GM21717 (cell line): ENCODE measurements around the gene SLC30A2.
"Not testable (repeated sequence)": the region's sequence is repeated elsewhere in the genome, so short reads cannot be mapped to it uniquely, and the experiment has no call there.

Source experiments
- ATAC-seq: cut with Tn5 transposase; IDR thresholded peaks from one replicate; pipeline ENCODE4 v1.9.1; 2021; ENCODE audit warnings: mild to moderate bottlenecking, moderate library complexity; ENCODE audit not compliant: unreplicated experiment

SLC30A2 gene

GRCh38 chr1:26045722-26046245, at the start of gene SLC30A2:
TSS of gene SLC30A2 (minus strand) at chr1:26046118. CDS start at chr1:26045896, 222 bp downstream.
- no peak for ATAC-seq

- ATAC-seq: no peak
These were observed 48.9 kb upstream of the SLC30A2 start for GRCh38 chr1:26094677-26095383.

DNA sequence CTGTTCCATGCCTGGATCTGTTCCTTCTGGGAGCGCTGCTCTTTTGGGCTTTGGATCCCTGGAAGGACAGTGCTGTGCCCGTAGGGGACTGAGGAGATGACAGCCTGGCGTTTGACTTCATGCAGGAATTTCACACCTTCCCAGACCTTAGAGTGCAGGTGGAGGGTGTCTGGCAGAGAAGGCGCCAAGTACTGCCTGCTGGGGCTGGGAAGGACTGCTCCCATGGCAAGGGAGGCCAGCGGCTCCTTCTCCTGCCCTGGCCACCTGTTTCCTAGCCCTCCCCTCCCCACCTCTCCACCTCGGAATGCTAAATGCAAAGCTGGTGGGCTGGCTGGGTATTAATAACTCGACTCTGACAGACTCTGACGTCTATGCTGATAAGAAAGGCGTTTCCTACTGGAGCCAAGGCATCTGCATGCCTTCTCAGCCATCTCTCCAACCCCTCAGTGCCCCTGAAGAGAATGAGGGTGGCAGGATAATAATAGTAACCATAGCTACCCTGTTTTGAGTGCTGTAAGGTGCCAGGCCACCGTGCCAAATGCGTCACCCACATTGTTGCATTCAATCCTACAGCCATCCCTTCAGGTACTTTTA, 48.3 kb upstream of the SLC30A2 start:
- no peak for ATAC-seq

- ATAC-seq: not testable (repeated sequence)
These were observed 47.7 kb upstream of the SLC30A2 start for GRCh38 chr1:26093569-26093968.

GRCh38 chr1:26092422-26092821, 46.5 kb upstream of the SLC30A2 start:
- ATAC-seq: no peak

- no peak for ATAC-seq
These were observed 45.0 kb upstream of the SLC30A2 start for GRCh38 chr1:26090893-26091292.

DNA sequence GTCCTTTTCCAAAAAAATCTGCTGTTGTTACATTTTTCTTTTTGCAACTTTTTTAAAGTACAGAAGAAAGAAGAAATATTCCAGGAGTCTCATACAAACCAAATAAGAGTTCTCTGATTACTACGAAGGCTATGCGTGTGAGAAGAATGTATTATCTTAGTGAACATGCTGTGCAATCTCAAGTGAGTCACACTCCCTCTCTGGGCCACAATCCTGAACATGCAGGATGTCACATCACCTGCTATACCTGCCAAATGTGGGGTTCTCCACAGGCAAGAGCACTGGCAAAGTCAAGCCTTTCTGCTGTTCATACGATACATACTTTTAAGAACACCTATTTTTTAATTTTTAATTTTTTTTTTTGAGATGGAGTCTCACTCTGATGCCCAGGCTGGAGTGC, 43.2 kb upstream of the SLC30A2 start:
- ATAC-seq: no peak

DNA sequence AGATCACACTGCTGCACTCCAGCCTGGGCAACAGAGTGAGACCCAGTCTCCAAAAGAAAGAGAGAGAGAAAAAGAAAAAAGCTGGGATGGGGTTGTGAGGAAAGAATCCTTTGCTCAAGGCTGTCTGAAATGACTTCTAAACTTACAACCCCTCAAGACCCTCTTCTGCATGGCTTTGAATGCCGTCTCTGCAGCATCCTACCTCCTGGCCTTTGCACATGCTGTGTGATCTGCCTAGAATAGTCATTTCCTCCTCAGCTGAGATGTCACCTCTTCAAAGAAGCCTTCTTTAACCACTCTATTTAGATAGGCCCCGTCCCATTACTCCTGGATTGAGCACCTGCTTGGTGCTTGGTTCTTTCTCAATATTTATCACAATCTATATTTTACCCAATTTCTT, 38.9 kb upstream of the SLC30A2 start:
- ATAC-seq: no peak

GRCh38 chr1:26084091-26084561, 38.2 kb upstream of the SLC30A2 start:
- ATAC-seq: no peak

DNA sequence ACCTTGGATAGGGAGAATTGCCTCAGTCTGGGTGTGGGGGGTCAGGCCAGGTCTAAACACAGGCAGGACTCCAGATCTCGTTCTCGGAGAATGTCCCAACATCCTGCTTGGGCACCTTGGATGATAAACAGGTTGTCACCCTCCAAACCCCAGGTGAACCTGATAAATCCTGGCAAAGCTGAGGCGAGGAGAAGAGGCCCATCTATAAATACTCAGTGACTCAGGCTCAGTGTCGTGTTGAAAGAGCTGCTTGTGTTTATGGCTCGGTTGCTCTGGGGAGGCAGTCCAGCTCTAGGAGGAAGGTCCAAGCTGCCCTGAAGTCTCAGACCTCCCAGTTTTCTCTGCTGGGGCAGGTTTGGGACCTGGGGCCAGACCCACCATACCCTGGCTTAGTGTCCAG, 37.3 kb upstream of the SLC30A2 start:
- ATAC-seq: no peak

DNA sequence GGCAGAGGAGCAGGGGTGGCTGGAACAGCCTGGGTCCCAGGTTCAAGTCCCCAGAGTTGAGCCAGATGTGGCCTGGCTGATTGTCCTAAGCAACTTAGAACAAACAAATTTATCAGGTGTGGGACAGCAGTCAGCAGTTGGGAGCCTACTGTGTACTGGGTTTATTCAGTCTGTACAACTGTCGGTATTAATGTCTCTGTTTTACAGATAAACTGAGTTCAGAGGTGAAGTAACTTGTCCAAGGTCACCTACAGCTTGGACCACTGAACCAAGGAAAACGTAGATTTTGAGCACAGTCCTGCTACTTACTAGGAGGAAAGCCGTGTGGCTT, 36.1 kb upstream of the SLC30A2 start:
- ATAC-seq: no peak

DNA sequence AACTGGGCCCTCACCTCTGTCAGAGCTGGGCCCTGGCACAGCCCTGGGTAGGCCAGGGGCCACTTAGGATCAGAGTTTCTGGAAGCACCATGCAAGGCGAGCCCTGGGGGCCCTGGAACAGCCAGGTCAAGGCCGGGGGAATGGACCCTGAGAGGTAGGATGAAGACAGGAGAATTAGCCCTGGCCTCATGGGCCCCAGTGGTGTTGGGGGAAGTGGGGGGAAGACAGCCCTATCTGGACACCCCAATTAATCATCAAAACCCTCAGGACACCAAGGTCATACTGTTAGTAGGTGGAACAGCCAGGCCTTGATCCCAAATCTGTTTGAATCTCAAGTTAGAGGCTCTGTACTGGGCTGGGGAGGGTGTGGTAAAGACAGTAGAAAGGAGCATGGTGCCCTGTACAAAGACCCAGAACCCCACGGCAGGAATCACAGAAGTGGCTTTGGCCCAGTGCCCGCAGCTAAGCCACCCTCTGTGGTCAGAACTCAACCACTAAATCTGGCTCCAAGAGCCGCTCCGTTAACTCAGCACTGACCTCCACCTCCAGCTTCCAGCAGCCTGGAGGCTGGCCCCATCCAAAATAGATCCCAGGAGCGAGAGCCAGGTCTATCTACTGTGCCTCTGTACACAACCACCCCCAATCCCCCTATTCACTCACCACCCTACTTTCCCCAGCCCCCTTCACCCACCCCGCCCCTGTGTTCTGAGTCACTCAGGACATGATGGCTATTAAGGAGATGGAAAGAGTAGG, 35.5 kb upstream of the SLC30A2 start:
- no peak for ATAC-seq

DNA sequence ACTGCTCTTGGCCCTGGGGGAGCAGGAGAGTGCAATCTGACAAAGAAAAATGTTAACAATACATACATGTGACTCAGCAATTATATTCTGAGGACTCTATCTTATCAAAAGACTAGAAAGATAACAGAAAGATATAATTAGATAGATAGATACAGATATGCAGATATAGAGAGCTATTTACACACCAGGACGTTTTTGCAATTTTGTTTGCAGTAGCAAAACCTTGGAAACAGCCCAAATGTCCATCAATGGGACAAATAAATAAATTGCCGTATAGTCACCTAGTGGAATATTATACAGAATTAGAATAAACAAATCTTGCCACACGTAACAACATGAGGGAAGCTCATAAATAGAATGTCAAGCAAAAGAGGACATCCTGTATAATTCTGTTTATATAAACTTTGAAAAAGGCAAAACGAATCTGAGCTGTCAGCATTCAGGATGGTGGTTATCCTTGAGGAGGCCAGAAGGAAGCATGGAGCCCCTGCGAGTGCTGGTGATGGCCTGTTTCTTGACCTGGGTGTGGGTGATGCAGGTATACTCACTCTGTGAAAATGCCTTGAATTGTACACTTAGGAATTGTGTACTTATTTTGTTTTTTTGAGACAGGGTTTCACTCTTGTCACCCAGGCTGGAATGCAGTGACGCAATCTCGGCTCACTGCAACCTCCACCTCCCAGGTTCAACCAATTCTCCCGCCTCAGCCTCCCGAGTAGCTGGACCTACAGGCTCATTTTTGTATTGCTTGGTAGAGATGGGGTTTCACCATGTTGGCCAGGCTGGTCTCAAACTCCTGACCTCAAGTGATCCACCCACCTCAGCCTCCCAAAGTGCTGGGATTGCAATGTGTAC, 34.3 kb upstream of the SLC30A2 start:
- ATAC-seq: no peak

GRCh38 chr1:26079178-26079563, 33.3 kb upstream of the SLC30A2 start:
- no peak for ATAC-seq

- no peak for ATAC-seq
These were observed 32.6 kb upstream of the SLC30A2 start for GRCh38 chr1:26078286-26079177.

DNA sequence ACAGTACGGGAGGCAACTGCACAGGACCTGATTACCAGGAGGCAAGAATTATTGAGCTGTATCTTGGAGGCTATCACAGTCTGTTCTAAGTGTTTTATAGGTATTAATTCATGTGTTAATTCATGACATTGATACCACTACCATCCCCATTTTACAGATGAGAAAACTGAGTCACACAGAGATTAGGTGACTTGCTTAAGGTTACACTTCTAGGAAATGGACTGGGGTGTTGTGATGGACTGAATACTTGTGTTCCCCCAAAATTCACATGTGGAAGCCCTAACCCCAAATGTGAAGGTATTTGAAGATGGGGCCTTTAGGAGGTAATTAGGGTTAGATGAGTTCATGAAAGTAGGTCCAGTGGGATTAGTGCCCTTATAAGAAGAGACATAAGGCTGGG, 31.6 kb upstream of the SLC30A2 start:
- ATAC-seq: no peak

DNA sequence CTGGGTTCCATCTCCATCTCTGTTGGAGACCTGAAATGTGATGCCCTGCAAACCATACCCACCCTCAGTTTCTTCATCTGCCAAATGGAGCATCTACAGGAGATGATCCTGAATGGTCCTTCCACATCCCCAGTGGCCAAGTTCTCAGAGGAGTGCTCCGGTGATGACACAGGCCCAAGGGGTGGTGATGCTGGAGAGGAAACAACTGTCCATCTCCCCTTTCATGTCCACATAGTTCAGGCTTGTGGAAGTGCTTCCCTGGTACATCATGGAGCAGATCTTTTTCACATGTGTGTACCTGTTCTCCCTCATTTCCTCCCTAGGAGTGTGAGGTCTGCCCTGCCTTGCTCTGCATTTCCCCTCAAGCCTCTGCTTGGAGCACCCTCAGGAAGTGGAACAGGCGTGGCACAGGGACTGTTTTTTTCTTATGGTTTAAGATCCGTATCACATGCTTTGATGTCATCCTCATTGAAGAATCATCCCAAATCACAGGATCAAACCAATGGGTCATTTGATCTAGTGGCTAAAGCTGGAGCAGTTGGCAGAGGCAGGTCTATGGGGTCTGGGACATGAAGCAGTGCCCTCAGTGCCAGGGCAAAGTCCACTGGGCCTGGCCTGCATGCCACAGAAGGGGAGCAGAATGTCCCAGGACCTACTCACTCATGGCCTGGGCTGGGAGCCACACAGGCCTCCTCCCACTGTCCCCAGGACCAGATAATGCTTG, 29.7 kb upstream of the SLC30A2 start:
- ATAC-seq: no peak

- ATAC-seq: no peak
These were observed 26.4 kb upstream of the SLC30A2 start for GRCh38 chr1:26072305-26072704.

- ATAC-seq: no peak
These were observed 25.0 kb upstream of the SLC30A2 start for GRCh38 chr1:26070963-26071342.
